ENCODE results near the gene DCDC1. TPM values are rescaled to one million over a fixed set of nuclear protein-coding genes. Genes with fewer than 3 reads are reported as not detected.

The DCDC1 gene
- total RNA-seq, 1 experiment from 2014 or later, result 0.68 TPM

DNA sequence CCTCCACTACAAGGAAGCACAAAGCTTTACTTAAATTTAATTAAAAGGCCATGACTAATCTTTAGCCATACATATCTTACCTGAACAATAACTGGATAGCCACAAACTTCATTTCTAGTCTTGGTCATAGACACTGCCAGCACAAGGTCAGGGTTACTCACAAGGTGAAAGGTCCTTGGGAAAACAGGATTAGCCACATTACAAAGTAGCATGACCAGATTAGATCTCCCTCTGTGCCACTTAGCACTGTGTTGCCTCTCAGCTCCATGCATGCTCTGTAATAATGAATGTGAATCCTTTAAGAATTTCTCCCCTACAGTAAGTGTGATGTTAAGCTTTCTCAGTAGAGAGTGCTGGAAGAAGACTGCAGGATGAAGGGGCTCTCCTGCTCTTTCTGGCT is 458.3 kb downstream of the DCDC1 start:
- H3K27me3 Mint-ChIP-seq (ENCODE audit: unreplicated experiment), result peaks cover 23% of the 10 kb centered on the region
- no peaks in the 10 kb centered on the region for H3K4me1 Mint-ChIP-seq (ENCODE audit: low read depth, unreplicated experiment)
- no TSS peak for BruUV-seq (replicated peaks)

DNA sequence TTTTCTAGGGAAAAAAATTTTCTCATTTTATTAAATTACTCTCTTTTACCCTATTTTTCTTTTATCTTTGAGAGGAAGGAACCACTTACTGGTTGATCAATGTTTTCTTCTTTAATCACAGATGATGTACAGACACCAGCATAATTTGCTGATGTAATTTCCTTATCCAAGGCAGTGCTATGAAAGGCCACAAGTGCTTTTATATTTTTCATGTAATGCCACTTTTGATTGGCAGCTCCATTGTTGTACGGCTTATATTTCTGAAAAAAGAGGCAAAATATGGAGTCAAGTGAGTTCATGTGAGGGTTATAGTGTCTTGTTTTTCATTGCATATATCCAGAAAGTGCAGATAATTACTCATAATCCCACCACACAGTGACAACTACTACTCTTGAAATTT is 460.7 kb downstream of the DCDC1 start:
- H3K27ac Mint-ChIP-seq (ENCODE audit: unreplicated experiment), result no peak overlapping the region
- no peak for DNase-seq
- H3K9me3 Mint-ChIP-seq (ENCODE audit: low read depth, unreplicated experiment), result no peaks in the 10 kb centered on the region
- H3K4me3 Mint-ChIP-seq (ENCODE audit: low read depth, unreplicated experiment), result no peak overlapping the region
- TF ChIP-seq, protein P1, sequence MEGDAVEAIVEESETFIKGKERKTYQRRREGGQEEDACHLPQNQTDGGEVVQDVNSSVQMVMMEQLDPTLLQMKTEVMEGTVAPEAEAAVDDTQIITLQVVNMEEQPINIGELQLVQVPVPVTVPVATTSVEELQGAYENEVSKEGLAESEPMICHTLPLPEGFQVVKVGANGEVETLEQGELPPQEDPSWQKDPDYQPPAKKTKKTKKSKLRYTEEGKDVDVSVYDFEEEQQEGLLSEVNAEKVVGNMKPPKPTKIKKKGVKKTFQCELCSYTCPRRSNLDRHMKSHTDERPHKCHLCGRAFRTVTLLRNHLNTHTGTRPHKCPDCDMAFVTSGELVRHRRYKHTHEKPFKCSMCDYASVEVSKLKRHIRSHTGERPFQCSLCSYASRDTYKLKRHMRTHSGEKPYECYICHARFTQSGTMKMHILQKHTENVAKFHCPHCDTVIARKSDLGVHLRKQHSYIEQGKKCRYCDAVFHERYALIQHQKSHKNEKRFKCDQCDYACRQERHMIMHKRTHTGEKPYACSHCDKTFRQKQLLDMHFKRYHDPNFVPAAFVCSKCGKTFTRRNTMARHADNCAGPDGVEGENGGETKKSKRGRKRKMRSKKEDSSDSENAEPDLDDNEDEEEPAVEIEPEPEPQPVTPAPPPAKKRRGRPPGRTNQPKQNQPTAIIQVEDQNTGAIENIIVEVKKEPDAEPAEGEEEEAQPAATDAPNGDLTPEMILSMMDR (IDR thresholded peaks at IDR 0.05; ENCODE audit: unreplicated experiment), result no peak
- BruUV-seq (replicated peaks), result no TSS peak
- intact Hi-C loops (cut with micrococcal nuclease; ENCODE audit: unreplicated experiment), result no loop called here
- no peaks in the 10 kb centered on the region for H3K4me1 Mint-ChIP-seq (ENCODE audit: low read depth, unreplicated experiment)
- CTCF ChIA-PET, result no interaction called here
- peaks cover 5% of the 10 kb centered on the region for H3K27me3 Mint-ChIP-seq (ENCODE audit: unreplicated experiment)
- H3K36me3 Mint-ChIP-seq (ENCODE audit: insufficient read depth, unreplicated experiment), result no peaks in the 10 kb centered on the region

More for the DNA sequence above, 458.3 kb downstream of the DCDC1 start:
- CTCF ChIA-PET, result interaction anchor here (0.8 kb wide), 1 partner anchor 565 kb away, joined by 3 read pairs; no protein-coding TSS in a partner anchor
- Mint-ChIP-seq H3K36me3 (ENCODE audit: insufficient read depth, unreplicated experiment) (no peaks in the 10 kb centered on the region), H3K27ac (ENCODE audit: unreplicated experiment) (no peak overlapping the region), H3K9me3 (ENCODE audit: low read depth, unreplicated experiment) (no peaks in the 10 kb centered on the region), H3K4me3 (ENCODE audit: low read depth, unreplicated experiment) (no peak overlapping the region)
- TF ChIP-seq, protein P1 (IDR thresholded peaks at IDR 0.05; ENCODE audit: unreplicated experiment), result no peak
- no peak for DNase-seq
- intact Hi-C loops (cut with micrococcal nuclease; ENCODE audit: unreplicated experiment), result no loop called here

DNA sequence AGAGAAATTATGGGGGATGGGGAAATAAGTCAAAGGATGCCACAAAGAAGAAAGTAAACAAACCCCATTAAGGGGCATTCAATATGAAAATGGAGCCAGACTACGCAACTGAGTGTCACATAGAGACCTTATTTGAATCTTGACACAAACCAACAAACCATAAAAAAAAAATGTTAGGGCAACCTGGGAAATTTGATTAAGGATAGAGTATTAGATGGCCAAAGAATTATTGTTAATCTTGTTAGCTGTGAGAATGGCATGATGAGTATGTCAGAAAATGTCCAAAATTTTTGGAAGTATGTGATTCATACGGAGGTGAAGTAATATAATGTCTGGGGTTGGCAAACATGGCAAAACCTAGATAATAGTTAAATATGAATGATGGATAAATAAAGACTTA is 461.3 kb downstream of the DCDC1 start:
- Mint-ChIP-seq H3K9me3 (ENCODE audit: low read depth, unreplicated experiment) (no peaks in the 10 kb centered on the region), H3K4me1 (ENCODE audit: low read depth, unreplicated experiment) (no peaks in the 10 kb centered on the region), H3K27me3 (ENCODE audit: unreplicated experiment) (no peaks in the 10 kb centered on the region), H3K36me3 (ENCODE audit: insufficient read depth, unreplicated experiment) (no peaks in the 10 kb centered on the region), H3K4me3 (ENCODE audit: low read depth, unreplicated experiment) (no peak overlapping the region), H3K27ac (ENCODE audit: unreplicated experiment) (no peak overlapping the region)
- BruUV-seq (replicated peaks), result no TSS peak
- TF ChIP-seq, protein P1 (IDR thresholded peaks at IDR 0.05; ENCODE audit: unreplicated experiment), result no peak
- CTCF ChIA-PET, result no interaction called here
- DNase-seq, result no peak
- intact Hi-C loops (cut with micrococcal nuclease; ENCODE audit: unreplicated experiment), result no loop called here

DNA sequence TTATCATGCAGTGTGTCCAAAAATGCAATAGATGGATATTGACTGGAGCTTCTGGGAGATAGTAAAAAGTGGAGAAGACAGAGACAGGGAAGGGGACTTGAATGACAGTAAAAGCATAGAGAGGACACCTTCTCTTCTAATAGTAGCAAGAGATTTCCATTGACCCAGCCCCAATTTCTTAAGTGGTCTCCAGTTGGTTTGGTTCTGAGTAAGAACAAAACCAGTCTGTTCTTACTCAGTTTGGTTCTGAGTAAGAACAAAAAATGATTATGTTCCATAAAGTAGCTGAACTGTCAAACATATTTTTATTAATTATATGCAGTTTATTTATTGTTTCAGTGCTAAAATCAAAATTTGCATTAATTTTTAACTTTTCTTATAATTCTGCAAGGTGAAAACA is 466.6 kb downstream of the DCDC1 start:
- Mint-ChIP-seq H3K4me3 (ENCODE audit: low read depth, unreplicated experiment) (no peak overlapping the region), H3K27ac (ENCODE audit: unreplicated experiment) (no peak overlapping the region), H3K4me1 (ENCODE audit: low read depth, unreplicated experiment) (no peaks in the 10 kb centered on the region), H3K27me3 (ENCODE audit: unreplicated experiment) (no peaks in the 10 kb centered on the region), H3K9me3 (ENCODE audit: low read depth, unreplicated experiment) (no peaks in the 10 kb centered on the region), H3K36me3 (ENCODE audit: insufficient read depth, unreplicated experiment) (no peaks in the 10 kb centered on the region)
- TF ChIP-seq, protein P1 (IDR thresholded peaks at IDR 0.05; ENCODE audit: unreplicated experiment), result no peak
- no TSS peak for BruUV-seq (replicated peaks)
- CTCF ChIA-PET, result no interaction called here
- DNase-seq, result no peak
- intact Hi-C loops (cut with micrococcal nuclease; ENCODE audit: unreplicated experiment), result no loop called here

All from Calu3 (cell line).